ELR (cell line): ENCODE measurements around the gene PALM3.

Source experiments
- DNase-seq: peaks from one replicate; pipeline ENCODE4 v3.0.0-alpha.2; 2015; ENCODE audit warnings: low read depth

The PALM3 gene

DNA sequence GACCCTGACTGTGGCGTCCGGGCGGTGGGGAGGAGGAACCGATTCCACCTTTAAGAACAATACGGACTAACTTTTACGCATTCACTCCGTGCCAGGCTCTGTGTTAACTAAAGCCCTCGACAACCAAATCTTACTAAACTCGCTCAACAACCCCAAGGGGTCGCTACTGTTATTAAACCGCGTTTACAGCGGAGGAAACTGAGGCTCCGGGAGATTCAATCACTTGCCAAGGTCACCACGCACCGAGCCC lies 27.5 kb upstream of the PALM3 start:
- DNase-seq: peak; percentile 37

DNA sequence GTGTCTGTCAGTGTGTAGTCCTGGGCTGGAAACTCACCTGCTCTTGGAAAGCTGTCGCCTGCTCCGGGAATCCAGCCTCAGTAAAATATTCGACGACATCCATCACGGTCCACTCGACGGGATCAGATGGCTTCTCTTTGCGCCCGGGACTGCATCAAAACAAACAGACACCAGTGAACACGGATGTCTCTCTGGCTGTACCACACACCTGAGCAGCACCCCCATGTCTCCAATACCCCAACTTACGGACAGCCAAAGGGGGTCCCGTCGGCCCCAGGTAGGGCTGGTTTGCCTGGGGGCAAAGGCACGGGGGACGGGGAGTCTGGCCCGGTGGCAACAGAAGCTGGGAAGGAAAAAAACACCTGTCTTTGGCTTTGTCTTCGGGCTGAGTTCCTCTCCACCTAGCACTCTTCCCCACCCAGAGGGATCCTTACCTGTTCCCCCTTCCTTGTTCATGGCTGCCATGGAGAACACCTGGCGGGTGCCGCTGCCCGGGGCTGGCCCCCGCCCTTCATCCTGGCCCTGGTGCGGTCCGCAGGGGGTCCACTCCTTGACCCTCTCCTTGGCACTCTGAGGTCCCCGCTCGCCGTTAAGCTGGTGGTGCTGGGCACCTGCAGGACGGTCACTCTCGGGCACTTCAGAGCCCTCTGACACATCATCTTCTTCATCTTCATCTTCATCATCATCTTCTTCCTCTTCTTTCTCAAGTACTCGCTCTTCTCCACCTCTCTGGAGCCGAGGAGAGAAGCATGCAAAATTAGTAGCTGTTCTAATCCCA lies 26.9 kb upstream of the PALM3 start:
- no peak for DNase-seq

DNA sequence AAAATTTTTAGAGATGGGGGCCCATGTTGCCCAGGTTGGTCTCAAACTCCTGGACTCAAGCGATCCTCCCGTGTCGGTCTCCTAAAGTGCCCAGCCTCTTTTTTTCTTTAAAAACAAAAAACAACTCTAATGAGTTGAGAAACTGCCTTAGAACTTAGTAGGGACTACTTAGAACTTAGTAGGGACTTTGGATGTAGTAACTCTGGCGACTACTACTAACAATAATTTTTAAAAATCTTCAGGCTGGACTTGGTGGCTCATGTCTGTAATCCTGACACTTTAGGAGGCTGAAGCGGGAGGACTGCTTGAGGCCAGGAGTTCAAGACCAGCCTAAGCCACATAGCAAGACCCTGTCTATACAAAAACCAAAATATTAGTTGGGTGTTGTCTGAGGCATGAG lies 24.2 kb upstream of the PALM3 start:
- no peak for DNase-seq

DNA sequence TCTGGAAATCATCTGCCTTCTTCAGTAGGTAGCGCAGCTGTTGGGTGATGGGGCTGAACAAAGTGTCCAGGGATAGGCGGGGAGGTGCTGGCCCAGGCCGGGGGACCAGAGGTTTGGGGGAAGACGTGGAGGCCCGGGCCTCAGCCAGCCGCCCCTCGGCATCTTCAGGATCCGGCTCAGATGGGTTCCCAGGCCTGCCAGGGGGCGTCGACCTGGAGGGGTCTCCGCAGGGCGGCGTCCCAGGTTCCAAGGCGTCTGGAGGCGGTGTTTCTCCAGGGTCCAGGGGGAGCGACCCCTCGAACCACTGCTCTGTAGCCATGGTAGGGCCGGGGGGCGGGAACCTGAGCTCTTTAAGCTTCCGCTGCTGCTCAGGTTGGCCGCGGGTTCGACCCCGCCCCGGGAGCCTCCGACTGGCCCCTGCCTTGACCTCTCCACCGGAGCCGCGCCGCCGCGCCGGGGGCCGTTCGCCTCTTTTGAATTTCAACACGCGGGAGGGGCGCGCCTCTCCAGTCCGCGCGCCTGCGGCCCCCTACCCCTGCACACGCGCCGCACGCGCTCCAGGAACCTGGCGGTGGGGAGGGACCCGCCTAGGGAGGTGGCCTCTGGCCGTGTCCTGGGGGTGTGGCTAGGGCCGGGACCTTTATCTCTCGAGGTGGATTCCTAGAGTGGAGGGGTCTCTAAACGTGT lies 23.6 kb upstream of the PALM3 start, which contains the start of gene C19orf67:
Gene C19orf67 (minus strand): TSS at position 475 of the 687 bp plus-strand sequence. CDS start 156 bp downstream, at position 319.
- no peak for DNase-seq

DNA sequence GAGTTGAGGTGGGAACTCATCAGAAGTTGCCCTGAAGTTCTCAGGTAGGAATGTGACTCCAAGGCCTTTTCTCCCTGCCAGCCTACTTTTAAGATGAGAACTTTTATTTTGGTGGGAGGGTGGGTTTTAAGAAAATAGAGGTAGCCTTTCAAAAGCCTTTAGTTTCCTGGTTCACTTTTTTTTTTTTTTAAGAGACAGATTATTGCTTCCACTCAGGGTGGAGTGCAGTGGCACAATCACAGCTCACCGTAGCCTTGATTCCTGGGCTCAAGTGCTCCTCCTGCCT lies 20.7 kb upstream of the PALM3 start:
- DNase-seq: no peak

DNA sequence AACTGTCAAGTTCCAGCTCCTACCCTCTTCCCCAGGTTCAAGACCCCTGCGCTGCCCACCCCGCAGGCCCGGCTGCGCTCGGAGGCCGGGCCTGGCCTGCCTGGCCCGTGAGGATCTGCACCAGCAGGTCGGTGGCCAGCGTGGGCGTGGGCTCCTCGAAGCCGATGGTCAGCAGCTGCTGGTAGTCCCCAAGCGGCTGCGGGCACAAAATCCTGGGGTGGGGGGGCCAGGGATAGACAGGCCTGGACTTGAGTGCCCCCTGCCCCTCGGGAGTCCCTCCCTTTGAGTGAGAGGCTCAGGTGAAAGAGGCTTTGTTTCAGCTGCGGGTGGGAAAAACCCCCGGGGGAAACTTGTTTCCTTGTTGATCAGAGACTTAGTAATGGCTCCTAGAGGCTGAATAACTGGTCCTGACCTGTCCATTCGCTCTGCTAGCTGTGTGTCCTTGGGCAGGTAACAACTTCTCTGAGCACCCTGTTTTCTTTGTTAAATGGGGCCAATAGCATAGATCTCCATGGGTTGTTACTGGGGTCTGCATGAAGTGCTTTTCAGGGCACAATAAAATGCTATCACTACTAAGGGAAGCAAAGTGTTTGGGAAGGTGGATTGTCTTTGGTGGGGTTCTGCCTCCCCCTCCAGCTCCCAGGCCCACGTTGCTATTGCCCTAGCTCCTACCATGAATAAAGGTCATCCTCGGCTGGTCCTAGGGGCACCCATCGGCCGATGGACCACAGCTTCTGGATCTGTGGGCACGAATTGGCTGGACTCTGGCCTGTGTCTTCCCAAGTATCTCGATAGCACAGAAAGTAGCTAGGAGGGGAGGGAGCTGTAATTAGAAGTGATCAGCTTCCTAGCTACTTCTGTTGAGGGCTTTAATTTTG lies 20.2 kb upstream of the PALM3 start:
- peak; percentile 44 for DNase-seq

DNA sequence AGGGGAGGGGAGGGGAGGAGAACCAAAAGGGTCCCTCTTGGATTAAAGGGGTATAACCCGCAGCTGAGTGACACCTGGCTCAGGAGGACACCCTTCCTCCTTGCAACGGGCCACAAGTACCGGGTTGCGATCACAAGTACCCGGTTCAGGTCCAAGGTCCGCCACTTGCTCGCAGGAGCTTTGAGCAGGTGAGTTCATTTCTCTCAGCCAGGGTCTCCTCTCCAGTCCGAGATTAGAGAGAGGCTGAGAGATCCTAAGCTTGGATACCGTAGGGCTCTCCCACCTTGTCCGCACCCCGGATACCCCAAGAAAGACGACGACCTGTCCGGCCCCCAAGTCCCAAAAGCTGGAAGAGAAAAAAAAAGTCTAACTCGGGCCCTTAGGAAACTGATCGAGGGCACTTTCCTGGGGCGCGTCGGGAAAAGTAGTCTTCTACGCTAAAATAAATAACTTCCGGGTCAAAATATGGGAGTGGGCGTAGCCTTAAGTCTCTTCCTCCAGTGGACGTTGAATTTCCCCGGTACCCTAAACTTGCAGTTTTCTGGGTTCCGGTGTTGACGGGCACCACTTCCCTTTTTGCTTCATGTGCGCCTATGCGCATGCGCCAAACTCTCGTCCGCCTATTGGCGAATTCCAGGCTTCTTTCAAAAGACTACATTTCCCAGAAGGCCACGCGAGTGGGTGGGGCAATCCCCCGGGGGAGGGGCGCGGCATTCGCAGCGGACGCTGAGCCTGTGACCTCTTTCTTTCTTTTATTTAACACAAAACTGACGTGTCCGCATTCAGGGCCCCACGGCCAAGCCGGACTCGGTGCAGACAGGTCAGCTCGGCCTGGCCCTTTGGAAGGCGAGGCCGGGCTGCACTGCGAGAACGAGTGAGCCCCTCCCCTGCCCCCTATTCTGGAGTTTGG lies 19.3 kb upstream of the PALM3 start:
- peak; percentile 100 for DNase-seq

DNA sequence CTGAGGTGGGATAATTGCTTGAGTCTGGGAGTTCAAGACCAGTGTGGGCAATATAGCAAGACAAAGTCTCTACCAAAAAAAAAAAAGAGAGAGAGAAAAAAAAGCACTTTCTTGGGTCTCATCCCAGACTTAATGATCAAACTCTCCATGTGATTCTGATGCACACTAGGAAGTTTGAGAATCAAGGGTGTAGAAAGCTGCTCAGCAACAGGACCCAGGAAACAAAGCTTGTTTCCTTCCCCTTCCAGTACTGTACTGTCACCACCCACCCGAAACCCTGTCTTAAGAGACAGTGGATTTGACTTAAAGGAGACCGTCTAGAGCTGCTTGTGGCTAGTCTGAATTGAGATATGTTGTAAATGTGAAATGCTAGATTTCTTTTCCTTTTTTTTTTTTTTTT lies 16.5 kb upstream of the PALM3 start:
- no peak for DNase-seq

DNA sequence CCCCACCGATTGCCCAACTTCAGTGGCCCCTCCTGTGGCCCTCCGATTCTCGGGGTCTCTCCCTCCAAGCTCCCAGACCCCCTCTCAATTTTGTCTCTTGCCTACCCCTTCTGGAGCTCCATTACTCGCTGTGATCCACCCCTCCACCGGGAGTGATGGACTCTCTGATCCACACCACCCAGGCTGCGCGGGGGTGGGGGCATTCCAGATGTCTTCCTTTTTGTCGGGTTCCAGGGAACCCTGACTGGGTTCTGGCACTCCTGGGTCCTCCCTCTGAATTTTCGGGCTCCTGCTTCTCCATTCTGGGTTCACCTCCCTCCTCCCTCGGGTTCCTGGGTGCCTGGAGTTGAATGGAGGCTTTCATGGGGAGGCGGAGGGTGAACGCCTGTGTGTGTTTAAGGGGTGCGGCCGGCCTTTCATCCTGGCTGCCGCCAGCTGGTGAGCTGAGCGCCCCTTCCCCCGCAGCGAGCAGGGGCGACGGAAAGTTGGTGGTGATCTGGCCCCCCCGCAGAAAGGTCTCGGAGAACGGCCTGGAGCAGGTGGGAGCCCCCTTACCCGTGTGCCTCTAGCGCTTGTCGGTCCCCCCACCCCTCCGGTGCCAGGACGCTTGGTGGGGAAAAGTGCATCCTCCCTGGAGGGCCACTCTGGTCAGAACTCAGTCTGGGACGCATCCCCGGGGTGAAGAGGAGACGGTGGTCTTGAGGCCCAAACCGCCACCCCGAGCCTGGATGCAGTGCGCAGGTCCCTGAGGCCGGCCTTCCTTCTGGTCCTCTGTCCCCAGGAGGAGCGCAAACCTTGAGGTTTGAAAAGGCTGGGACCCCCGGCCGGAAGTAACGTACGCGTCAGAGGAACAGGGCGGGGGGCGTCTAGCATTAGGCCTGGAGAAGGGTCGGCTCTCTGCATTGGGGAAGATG lies 12.3 kb upstream of the PALM3 start:
- DNase-seq: peak; percentile 17

DNA sequence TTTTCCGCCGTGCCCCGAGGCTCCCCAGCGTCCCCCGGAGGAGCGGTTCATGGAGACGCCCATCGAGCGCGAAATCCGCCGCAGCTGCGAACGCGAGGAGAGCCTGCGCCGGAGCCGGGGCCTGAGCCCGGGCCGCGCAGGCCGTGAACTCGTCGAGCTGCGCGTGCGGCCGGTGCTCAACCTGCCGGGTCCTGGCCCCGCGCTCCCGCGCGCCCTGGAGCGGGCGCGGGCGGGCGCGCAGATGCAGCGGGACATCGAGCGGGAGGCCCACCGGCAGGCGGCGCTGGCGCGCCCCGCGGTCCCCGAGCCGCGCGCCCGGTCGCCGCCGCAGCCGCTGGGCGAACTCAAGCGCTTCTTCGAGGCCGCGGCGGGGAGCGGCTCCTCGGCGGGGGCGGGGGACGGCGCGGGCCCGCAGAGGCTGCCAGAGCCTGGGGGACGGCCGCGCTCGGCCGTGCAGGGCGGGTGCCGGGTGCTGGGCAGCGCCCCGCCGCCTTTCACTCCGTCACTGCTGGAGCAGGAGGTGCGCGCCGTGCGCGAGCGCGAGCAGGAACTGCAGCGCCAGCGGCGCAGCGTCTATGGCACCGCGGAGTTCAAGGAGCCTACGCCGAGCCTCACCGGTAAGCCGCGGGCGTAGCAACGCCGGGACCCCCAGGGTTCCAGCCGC lies 11.5 kb upstream of the PALM3 start:
- peak; percentile 84 for DNase-seq

DNA sequence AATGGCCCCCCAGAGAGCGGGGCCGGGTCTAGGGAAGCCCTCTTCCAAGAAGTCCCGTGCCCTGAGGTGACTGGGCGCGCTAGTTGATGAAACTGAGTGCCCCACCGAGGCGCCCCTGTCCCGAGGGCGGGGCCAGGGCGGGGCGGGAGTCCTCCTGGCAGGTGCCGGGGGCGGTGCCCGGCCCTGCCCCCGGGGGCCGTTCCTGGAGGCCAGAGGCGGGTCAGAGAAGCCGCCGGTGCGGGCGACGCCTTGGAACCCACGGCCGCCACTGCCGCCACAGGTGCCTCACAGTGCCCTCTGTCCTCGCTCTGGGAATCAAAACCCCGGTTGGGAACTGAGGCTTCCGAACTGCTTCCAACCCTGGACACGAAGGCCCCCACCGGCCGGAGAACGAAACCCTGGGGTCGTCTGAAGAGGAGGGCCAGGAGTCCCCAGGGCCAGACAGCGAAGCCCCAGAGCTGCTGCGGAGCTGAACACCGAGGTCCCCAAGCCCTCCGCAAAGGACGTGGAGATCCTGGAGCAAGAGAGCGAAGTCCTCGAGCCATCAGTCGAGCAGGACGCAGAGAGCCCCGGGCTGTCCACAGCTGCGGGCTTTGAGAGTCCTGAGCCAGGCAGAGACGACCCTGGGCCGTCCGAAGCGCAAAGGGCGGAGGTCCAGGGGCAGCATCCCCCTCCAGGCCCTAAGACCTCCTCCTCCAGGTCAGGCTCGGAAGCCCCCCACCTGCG lies 10.8 kb upstream of the PALM3 start, which contains the start of gene MISP3:
Gene MISP3 (plus strand): TSS at position 252 of the 726 bp plus-strand sequence. CDS start 524 bp downstream, outside the sequence.
- peak; percentile 48 for DNase-seq

DNA sequence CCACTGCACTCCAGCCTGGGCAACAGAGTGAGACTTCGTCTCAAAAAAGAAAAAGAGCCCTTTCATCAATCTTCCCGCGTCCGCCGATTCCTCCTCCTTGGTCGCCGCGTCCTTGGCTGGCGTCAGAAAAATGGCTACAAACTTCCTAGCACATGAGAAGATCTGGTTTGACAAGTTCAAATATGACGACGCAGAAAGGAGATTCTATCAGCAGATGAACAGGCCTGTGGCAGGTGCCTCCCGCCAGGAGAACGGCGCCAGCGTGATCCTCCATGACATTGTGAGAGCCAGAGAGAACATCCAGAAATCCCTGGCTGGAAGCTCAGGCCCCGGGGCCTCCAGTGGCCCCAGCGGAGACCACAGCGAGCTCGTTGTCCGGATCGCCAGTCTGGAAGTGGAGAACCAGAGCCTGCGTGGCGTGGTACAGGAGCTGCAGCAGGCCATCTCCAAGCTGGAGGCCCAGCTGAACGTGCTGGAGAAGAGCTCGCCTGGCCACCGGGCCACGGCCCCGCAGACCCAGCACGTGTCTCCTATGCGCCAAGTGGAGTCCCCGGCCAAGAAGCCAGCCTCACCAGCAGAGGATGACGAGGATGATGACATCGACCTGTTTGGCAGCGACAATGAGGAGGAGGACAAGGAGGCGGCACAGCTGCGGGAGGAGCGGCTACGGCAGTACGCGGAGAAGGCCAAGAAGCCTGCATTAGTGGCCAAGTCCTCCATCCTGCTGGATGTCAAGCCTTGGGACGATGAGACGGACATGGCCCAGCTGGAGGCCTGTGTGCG lies 8.6 kb upstream of the PALM3 start:
- DNase-seq: no peak

DNA sequence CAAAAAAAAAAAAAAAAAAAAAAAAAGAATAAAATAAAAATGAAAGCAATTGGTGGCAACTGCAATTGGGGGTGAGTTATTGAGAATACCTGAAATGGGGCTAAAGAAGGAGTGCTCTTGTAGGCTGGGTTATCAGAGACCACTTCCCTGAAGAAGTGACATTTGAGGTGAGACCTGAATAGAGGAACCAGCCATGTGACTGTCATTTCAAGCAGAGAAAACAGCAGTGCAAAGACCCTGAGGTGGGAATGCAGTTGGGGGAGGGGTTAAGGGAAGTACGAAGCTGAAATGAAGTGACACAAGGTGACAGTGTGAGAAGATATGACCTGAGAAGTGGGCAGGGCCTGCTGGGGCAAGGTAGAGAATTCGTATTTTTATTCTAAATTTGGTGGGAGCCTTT lies 4.3 kb upstream of the PALM3 start:
- DNase-seq: no peak

DNA sequence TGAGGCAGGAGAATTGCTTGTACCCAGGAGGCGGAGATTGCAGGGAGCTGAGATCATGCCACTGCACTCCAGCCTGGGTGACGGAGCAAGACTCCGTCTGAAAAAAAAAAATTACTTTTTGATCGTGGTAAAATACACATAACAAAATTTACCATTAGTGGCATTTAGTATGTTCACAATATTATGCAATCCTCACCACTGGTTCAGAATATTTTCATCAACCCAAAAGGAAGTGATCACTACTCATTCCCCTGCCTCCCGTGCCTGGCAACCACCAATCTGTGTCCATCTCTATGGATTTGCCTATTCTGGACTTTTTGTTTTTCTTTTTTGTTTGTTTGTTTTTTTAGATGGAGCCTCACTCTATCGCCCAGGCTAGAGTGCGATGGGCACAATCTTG lies 1.2 kb upstream of the PALM3 start:
- peak; percentile 13 for DNase-seq

DNA sequence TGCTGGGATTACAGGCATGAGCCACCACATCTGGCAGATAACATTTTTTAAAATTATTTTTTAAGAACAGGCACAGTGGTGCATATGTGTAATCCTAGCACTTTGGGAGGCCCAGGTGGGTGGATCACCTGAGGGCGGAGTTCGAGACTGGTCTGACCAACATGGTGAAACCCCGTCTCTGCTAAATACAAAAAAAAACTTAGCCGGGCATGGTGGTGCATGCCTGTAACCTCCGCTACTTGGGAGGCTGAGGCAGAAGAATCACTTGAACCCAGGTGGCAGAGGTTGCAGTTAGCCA lies 631 bp upstream of the PALM3 start:
- DNase-seq: no peak

DNA sequence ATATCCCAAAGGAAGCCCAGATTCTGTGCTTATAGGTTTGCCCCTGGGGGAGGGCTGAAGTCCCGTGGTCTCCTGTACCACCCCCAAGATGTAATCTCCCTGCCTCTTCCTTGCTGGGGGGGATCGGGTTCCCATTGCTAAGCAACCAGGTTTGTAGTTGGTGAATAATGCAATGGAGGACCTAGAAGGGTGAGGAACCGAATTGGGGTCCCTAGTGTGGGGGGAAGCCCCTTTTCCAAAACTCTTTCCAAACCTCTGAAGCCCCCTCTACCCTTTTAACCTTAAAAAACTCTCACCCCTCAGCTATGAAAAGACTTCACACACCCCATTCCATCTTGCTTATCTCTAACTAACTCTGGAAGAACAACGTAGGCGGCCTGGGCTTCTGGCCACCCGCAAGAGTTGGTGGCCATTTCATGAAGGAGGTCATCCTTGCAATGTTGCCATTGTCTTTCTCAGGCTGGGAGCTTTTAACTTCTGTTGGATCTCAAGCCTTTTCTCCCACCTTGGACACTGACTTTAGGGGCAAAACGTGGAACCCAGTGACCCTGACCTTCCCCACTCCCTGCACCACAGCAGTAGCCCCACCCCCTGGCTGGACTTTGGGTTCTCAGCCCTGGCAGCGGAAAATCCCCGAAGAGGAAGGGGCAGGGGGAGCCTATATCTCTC lies 661 bp downstream of the PALM3 start:
- no peak for DNase-seq

DNA sequence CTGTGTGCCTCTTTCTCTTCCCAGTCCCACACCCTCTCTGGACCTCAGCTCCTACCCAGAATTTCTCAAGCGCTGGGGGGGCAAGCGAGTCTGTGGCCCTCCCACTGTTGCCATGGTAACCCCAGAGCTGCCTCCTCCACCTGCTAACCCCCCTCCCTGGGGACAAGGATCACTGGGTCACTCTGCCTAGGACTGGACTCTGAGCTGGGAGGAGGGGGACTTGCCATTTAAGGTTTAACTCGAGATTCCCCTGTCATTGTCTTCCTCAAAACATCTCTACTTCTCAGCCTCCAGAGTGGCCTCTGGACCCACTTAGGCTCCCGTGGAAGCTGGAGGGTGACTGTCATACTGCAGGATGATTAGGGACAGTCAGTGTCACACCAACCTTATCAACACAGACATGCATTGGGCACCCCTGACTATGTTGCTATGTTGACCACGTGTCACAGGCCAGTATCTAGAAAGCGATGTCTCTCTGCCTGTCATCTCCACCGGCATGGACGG lies 2.2 kb downstream of the PALM3 start:
- no peak for DNase-seq

DNA sequence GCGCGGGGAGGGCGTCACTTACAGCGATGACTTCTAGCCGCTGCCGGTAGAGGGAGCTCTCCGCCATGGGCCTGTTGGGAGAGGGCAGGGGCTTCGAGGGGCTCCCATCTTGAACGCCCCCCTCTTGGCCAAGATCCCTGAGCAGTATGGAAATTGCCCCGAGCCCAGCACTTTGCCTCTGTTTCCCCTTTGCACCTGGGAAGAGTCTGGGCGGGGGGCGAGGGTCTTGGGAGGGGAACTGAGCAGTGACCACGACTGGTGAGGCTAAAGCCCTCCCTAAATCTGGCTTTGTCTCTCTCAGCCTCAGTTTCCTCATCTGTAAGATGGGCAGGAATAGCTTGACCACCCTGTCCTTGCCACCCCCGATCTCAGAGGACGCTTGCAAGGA lies 2.8 kb downstream of the PALM3 start:
- DNase-seq: peak; percentile 26
